SU-DHL-6 (cell line): ENCODE data around the gene RPS16.

ENCODE experiments used
- EZH2phosphoT487 ChIP-seq: fragments of 200-600 bp; sonication (generic), shearing (Covaris generic); conservative IDR thresholded peaks from 2 replicates; pipeline ENCODE4 v1.6.1; 2018; ENCODE audit warnings: mild to moderate bottlenecking, antibody characterized with exemption, low read length, moderate library complexity, mixed read lengths
- TF ChIP-seq, protein P1 (sequence below): fragments of 200-600 bp; sonication (generic); IDR thresholded peaks from one replicate; pipeline ENCODE4 v1.5.1; 2017; ENCODE audit warnings: antibody characterized with exemption, mild to moderate bottlenecking, low read length, moderate library complexity; ENCODE audit not compliant: insufficient read depth, poor library complexity, severe bottlenecking

DNA sequence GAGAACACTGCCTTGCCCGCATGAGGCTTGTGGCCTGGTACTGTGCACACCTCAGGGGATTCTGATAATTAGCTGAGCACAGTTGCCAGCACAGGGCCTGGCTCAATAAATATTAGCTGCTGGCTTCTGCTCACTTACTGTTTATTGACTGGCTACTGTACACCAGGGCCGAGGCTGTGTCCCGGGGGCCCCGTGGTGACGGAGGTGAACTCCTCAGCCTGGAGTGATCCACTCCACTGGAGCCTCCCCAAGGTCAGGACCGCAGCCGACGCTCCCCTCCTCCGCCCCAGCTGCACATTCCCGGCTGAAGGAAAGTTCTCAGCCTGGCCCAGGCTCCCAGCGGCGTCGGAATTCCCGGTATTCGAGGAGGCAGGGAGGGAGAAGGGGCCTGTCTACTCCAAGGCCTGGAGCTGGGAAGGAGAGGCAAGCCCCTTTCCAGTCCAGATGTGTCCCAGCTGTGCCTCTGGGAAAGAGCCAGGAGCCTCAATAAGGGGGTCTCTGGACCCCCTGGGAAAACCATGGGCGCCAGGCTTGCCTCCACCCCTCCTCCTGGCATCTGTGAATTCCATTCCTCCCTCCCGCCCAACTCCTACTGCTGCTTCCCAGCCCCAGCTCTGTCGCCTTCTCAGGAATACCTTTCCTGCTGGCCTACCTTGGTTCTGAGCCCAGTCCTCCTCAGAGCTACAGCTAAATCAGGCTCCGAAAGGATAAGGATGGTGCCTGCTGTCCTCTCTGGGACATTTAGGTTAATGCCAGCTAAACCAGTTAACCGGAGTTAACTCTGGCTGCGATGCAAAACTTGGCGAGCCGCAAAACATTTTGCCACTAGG is 7.3 kb downstream of the RPS16 start:
- TF ChIP-seq, protein P1, sequence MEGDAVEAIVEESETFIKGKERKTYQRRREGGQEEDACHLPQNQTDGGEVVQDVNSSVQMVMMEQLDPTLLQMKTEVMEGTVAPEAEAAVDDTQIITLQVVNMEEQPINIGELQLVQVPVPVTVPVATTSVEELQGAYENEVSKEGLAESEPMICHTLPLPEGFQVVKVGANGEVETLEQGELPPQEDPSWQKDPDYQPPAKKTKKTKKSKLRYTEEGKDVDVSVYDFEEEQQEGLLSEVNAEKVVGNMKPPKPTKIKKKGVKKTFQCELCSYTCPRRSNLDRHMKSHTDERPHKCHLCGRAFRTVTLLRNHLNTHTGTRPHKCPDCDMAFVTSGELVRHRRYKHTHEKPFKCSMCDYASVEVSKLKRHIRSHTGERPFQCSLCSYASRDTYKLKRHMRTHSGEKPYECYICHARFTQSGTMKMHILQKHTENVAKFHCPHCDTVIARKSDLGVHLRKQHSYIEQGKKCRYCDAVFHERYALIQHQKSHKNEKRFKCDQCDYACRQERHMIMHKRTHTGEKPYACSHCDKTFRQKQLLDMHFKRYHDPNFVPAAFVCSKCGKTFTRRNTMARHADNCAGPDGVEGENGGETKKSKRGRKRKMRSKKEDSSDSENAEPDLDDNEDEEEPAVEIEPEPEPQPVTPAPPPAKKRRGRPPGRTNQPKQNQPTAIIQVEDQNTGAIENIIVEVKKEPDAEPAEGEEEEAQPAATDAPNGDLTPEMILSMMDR: no peak
- no peak for TF ChIP-seq EZH2phosphoT487
